ENCODE results near the gene MUC21.

Gene MUC21

GRCh38 chr6:30983439-30983838, at the start of gene MUC21:
TSS of gene MUC21 (plus strand) at chr6:30983718. CDS start at chr6:30983959, 241 bp downstream.
- no peak within 1 kb of the TSS for H3K4me3 ChIP-seq (ENCODE audit: low read depth, low read length)
- H3K36me3 ChIP-seq (replicated peaks), result no peaks in the 10 kb centered on the region
- no peak for TF ChIP-seq CTCF (IDR thresholded peaks at IDR 0.05; ENCODE audit: low read depth, low read length, missing control alignments)
- no peaks in the 10 kb centered on the region for H3K27me3 ChIP-seq (replicated peaks)
- in situ Hi-C loops (cut with HindIII; ENCODE audit: low pct_ligation_motif_present, low sequenced_read_pairs), result no loop called here
- DNase-seq, result no peak
- no peak within 1 kb of the TSS for H3K27ac ChIP-seq

GRCh38 chr6:30935018-30935417, 48.5 kb upstream of the MUC21 start:
- TF ChIP-seq CTCF (IDR thresholded peaks at IDR 0.05; ENCODE audit: low read depth, low read length, missing control alignments), result no peak

GRCh38 chr6:30937265-30937664, 46.3 kb upstream of the MUC21 start:
- peaks cover 3% of the 10 kb centered on the region for H3K27me3 ChIP-seq (replicated peaks)
- TF ChIP-seq CTCF (IDR thresholded peaks at IDR 0.05; ENCODE audit: low read depth, low read length, missing control alignments), result no peak
- H3K27ac ChIP-seq, result no peak overlapping the region
- no peak overlapping the region for H3K4me3 ChIP-seq (ENCODE audit: low read depth, low read length)
- in situ Hi-C loops (cut with HindIII; ENCODE audit: low pct_ligation_motif_present, low sequenced_read_pairs), result no loop called here
- H3K36me3 ChIP-seq (replicated peaks), result no peaks in the 10 kb centered on the region
- DNase-seq, result no peak

More at GRCh38 chr6:30935018-30935417, 48.5 kb upstream of the MUC21 start:
- Histone ChIP-seq H3K27me3 (replicated peaks) (peaks cover 3% of the 10 kb centered on the region), H3K27ac (no peak overlapping the region), H3K4me3 (ENCODE audit: low read depth, low read length) (no peak overlapping the region), H3K36me3 (replicated peaks) (no peaks in the 10 kb centered on the region)
- in situ Hi-C loops (cut with HindIII; ENCODE audit: low pct_ligation_motif_present, low sequenced_read_pairs), result no loop called here
- DNase-seq, result no peak

- TF ChIP-seq CTCF (IDR thresholded peaks at IDR 0.05; ENCODE audit: low read depth, low read length, missing control alignments), result no peak
- Histone ChIP-seq H3K27ac (no peak overlapping the region), H3K36me3 (replicated peaks) (no peaks in the 10 kb centered on the region), H3K4me3 (ENCODE audit: low read depth, low read length) (no peak overlapping the region), H3K27me3 (replicated peaks) (peaks cover 3% of the 10 kb centered on the region)
- in situ Hi-C loops (cut with HindIII; ENCODE audit: low pct_ligation_motif_present, low sequenced_read_pairs), result no loop called here
- DNase-seq, result no peak
Observed at GRCh38 chr6:30938730-30939129, 44.8 kb upstream of the MUC21 start.

GRCh38 chr6:30939473-30939872, 44.0 kb upstream of the MUC21 start:
- H3K36me3 ChIP-seq (replicated peaks), result no peaks in the 10 kb centered on the region
- H3K27ac ChIP-seq, result no peak overlapping the region
- H3K27me3 ChIP-seq (replicated peaks), result peaks cover 3% of the 10 kb centered on the region
- DNase-seq, result no peak
- no peak overlapping the region for H3K4me3 ChIP-seq (ENCODE audit: low read depth, low read length)
- in situ Hi-C loops (cut with HindIII; ENCODE audit: low pct_ligation_motif_present, low sequenced_read_pairs), result no loop called here
- TF ChIP-seq CTCF (IDR thresholded peaks at IDR 0.05; ENCODE audit: low read depth, low read length, missing control alignments), result no peak

GRCh38 chr6:30940361-30940986, 43.0 kb upstream of the MUC21 start, which contains the start of gene MUCL3:
TSS of gene MUCL3 (plus strand) at chr6:30940973. CDS start at chr6:30941000, 27 bp downstream.
- H3K27ac ChIP-seq, result no peak within 1 kb of the TSS

More at GRCh38 chr6:30940361-30940986, 43.0 kb upstream of the MUC21 start, which contains the start of gene MUCL3:
- Histone ChIP-seq H3K36me3 (replicated peaks) (no peaks in the 10 kb centered on the region), H3K4me3 (ENCODE audit: low read depth, low read length) (no peak within 1 kb of the TSS), H3K27me3 (replicated peaks) (peaks cover 3% of the 10 kb centered on the region)
- DNase-seq, result no peak
- in situ Hi-C loops (cut with HindIII; ENCODE audit: low pct_ligation_motif_present, low sequenced_read_pairs), result no loop called here
- no peak for TF ChIP-seq CTCF (IDR thresholded peaks at IDR 0.05; ENCODE audit: low read depth, low read length, missing control alignments)
